ENCODE data around the gene ZYG11B.
"Not testable (repeated sequence)": the region's sequence is repeated elsewhere in the genome, so short reads cannot be mapped to it uniquely, and the experiment has no call there.

DNA sequence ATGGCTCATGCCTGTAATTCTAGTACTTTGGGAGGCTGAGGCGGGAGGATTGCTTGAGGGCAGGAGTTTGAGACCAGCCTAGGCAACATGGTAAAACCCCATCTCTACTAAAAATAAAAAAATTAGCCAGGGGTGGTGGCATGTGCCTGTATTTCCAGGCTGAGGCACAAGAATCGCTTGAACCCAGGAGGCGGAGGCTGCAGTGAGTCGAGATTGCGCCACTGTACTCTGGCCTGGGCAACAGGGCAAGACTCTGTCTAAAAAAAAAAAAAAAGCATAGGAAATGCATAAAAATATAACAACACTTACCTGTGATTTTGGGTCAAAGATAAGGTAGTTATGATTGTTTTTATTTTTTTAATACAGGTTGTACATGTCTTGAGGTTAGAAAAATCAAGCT lies 94.6 kb downstream of the ZYG11B start:
- TF ChIP-seq, protein P1, sequence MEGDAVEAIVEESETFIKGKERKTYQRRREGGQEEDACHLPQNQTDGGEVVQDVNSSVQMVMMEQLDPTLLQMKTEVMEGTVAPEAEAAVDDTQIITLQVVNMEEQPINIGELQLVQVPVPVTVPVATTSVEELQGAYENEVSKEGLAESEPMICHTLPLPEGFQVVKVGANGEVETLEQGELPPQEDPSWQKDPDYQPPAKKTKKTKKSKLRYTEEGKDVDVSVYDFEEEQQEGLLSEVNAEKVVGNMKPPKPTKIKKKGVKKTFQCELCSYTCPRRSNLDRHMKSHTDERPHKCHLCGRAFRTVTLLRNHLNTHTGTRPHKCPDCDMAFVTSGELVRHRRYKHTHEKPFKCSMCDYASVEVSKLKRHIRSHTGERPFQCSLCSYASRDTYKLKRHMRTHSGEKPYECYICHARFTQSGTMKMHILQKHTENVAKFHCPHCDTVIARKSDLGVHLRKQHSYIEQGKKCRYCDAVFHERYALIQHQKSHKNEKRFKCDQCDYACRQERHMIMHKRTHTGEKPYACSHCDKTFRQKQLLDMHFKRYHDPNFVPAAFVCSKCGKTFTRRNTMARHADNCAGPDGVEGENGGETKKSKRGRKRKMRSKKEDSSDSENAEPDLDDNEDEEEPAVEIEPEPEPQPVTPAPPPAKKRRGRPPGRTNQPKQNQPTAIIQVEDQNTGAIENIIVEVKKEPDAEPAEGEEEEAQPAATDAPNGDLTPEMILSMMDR (IDR thresholded peaks at IDR 0.05): not testable (repeated sequence)
- TF ChIP-seq POLR2AphosphoS5, POLR2A (IDR thresholded peaks at IDR 0.05): not testable (repeated sequence)
